ENCODE measurements around the gene RAD51B.

Gene RAD51B

GRCh38 chr14:68752271-68753006, 932.9 kb downstream of the RAD51B start:
- Histone ChIP-seq H3K4me1 (ENCODE audit: insufficient read depth, insufficient read length) (no peaks in the 10 kb centered on the region), H3K9ac (ENCODE audit: insufficient read length, low read depth) (no peak overlapping the region), H3K36me3 (ENCODE audit: insufficient read depth, insufficient read length, low read length) (no peaks in the 10 kb centered on the region), H3K27me3 (ENCODE audit: insufficient read depth, insufficient read length) (no peaks in the 10 kb centered on the region), H3K4me3 (ENCODE audit: insufficient read length, low read depth) (no peak overlapping the region), H3K9me3 (ENCODE audit: insufficient read depth, low read length) (no peaks in the 10 kb centered on the region)
- DNase-seq (ENCODE audit: low read depth, low spot score): no peak
- TF ChIP-seq ZNF274 (IDR thresholded peaks at IDR 0.05; ENCODE audit: low read depth, low read length) (no peak), YY1 (IDR thresholded peaks at IDR 0.05; ENCODE audit: insufficient read depth, insufficient read length) (no peak), SUZ12 (IDR thresholded peaks at IDR 0.05; ENCODE audit: extremely low read depth, insufficient read depth, insufficient read length) (no peak)

GRCh38 chr14:68753690-68754089, 934.1 kb downstream of the RAD51B start:
- H3K4me3 ChIP-seq (ENCODE audit: insufficient read length, low read depth): no peak overlapping the region
- H3K36me3 ChIP-seq (ENCODE audit: insufficient read depth, insufficient read length, low read length): no peaks in the 10 kb centered on the region
- H3K4me1 ChIP-seq (ENCODE audit: insufficient read depth, insufficient read length): no peaks in the 10 kb centered on the region
- TF ChIP-seq ZNF274 (IDR thresholded peaks at IDR 0.05; ENCODE audit: low read depth, low read length) (no peak), SUZ12 (IDR thresholded peaks at IDR 0.05; ENCODE audit: extremely low read depth, insufficient read depth, insufficient read length) (no peak), YY1 (IDR thresholded peaks at IDR 0.05; ENCODE audit: insufficient read depth, insufficient read length) (no peak)
- no peaks in the 10 kb centered on the region for H3K27me3 ChIP-seq (ENCODE audit: insufficient read depth, insufficient read length)
- no peak for DNase-seq (ENCODE audit: low read depth, low spot score)
- H3K9me3 ChIP-seq (ENCODE audit: insufficient read depth, low read length): no peaks in the 10 kb centered on the region
- H3K9ac ChIP-seq (ENCODE audit: insufficient read length, low read depth): no peak overlapping the region

- no peaks in the 10 kb centered on the region for H3K27me3 ChIP-seq (ENCODE audit: insufficient read depth, insufficient read length)
- DNase-seq (ENCODE audit: low read depth, low spot score): no peak
- H3K9me3 ChIP-seq (ENCODE audit: insufficient read depth, low read length): no peaks in the 10 kb centered on the region
- no peak overlapping the region for H3K4me3 ChIP-seq (ENCODE audit: insufficient read length, low read depth)
- no peak overlapping the region for H3K9ac ChIP-seq (ENCODE audit: insufficient read length, low read depth)
- no peaks in the 10 kb centered on the region for H3K4me1 ChIP-seq (ENCODE audit: insufficient read depth, insufficient read length)
- H3K36me3 ChIP-seq (ENCODE audit: insufficient read depth, insufficient read length, low read length): no peaks in the 10 kb centered on the region
- TF ChIP-seq SUZ12 (IDR thresholded peaks at IDR 0.05; ENCODE audit: extremely low read depth, insufficient read depth, insufficient read length): no peak
- no peak for TF ChIP-seq YY1 (IDR thresholded peaks at IDR 0.05; ENCODE audit: insufficient read depth, insufficient read length)
- TF ChIP-seq ZNF274 (IDR thresholded peaks at IDR 0.05; ENCODE audit: low read depth, low read length): no peak
Observed at GRCh38 chr14:68755016-68755353, 935.4 kb downstream of the RAD51B start.

DNA sequence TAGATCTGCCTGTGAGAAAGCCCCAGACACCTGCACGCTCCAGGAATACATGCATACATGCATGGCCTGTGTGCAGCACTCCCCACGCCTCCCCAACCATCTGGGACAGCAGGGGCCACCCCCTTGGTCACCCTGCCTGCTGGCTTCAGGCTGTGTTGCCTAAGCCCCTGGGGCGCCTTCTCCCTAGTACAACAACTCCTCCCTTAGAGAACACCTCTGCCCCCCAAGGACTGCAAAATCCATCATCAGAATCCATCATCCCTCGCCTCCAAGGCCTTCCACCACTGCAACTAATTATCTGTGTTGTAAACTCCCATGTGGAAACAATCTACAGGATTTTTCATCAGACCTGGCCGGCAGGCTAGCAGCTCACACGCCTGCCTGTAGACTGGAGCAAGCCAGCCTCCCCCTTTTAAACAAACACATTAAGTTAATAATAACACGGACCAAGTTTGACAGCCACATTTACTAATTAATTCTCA, 936.5 kb downstream of the RAD51B start:
- no peaks in the 10 kb centered on the region for H3K36me3 ChIP-seq (ENCODE audit: insufficient read depth, insufficient read length, low read length)
- no peaks in the 10 kb centered on the region for H3K9me3 ChIP-seq (ENCODE audit: insufficient read depth, low read length)
- H3K9ac ChIP-seq (ENCODE audit: insufficient read length, low read depth): no peak overlapping the region
- DNase-seq (ENCODE audit: low read depth, low spot score): no peak
- no peaks in the 10 kb centered on the region for H3K4me1 ChIP-seq (ENCODE audit: insufficient read depth, insufficient read length)
- H3K27me3 ChIP-seq (ENCODE audit: insufficient read depth, insufficient read length): no peaks in the 10 kb centered on the region
- TF ChIP-seq YY1 (IDR thresholded peaks at IDR 0.05; ENCODE audit: insufficient read depth, insufficient read length) (no peak), SUZ12 (IDR thresholded peaks at IDR 0.05; ENCODE audit: extremely low read depth, insufficient read depth, insufficient read length) (no peak), ZNF274 (IDR thresholded peaks at IDR 0.05; ENCODE audit: low read depth, low read length) (no peak)
- no peak overlapping the region for H3K4me3 ChIP-seq (ENCODE audit: insufficient read length, low read depth)

DNA sequence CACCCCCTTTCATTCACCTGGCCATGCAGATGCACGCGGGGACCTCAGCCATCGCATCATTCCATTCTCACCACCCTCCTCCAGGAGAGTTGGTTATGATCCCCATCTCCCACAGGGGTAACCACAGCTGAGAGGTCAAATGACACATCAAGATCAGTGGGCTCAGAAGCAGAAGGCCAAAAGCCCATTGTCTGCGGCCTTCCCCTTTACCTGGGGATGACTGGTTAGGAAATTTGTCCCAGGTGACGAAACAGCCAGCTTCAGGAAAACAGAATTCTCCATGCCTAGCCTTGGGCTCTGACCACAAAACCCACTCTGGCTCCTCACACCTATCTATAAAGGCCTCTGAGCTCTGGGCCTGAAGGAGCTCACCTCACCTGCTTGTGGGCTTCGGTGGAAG, 937.2 kb downstream of the RAD51B start:
- TF ChIP-seq YY1 (IDR thresholded peaks at IDR 0.05; ENCODE audit: insufficient read depth, insufficient read length) (no peak), SUZ12 (IDR thresholded peaks at IDR 0.05; ENCODE audit: extremely low read depth, insufficient read depth, insufficient read length) (no peak), ZNF274 (IDR thresholded peaks at IDR 0.05; ENCODE audit: low read depth, low read length) (no peak)
- H3K9ac ChIP-seq (ENCODE audit: insufficient read length, low read depth): no peak overlapping the region

GRCh38 chr14:68757618-68758081, 938.1 kb downstream of the RAD51B start:
- Histone ChIP-seq H3K4me3 (ENCODE audit: insufficient read length, low read depth) (no peak overlapping the region), H3K27me3 (ENCODE audit: insufficient read depth, insufficient read length) (no peaks in the 10 kb centered on the region), H3K9me3 (ENCODE audit: insufficient read depth, low read length) (no peaks in the 10 kb centered on the region), H3K4me1 (ENCODE audit: insufficient read depth, insufficient read length) (peaks cover 2% of the 10 kb centered on the region), H3K36me3 (ENCODE audit: insufficient read depth, insufficient read length, low read length) (no peaks in the 10 kb centered on the region), H3K9ac (ENCODE audit: insufficient read length, low read depth) (no peak overlapping the region)
- no peak for TF ChIP-seq SUZ12 (IDR thresholded peaks at IDR 0.05; ENCODE audit: extremely low read depth, insufficient read depth, insufficient read length)
- TF ChIP-seq YY1 (IDR thresholded peaks at IDR 0.05; ENCODE audit: insufficient read depth, insufficient read length): no peak
- no peak for TF ChIP-seq ZNF274 (IDR thresholded peaks at IDR 0.05; ENCODE audit: low read depth, low read length)
- no peak for DNase-seq (ENCODE audit: low read depth, low spot score)

More for the DNA sequence above, 937.2 kb downstream of the RAD51B start:
- no peak overlapping the region for H3K4me3 ChIP-seq (ENCODE audit: insufficient read length, low read depth)
- H3K36me3 ChIP-seq (ENCODE audit: insufficient read depth, insufficient read length, low read length): no peaks in the 10 kb centered on the region
- H3K9me3 ChIP-seq (ENCODE audit: insufficient read depth, low read length): no peaks in the 10 kb centered on the region
- no peak for DNase-seq (ENCODE audit: low read depth, low spot score)
- no peaks in the 10 kb centered on the region for H3K27me3 ChIP-seq (ENCODE audit: insufficient read depth, insufficient read length)
- H3K4me1 ChIP-seq (ENCODE audit: insufficient read depth, insufficient read length): no peaks in the 10 kb centered on the region

GRCh38 chr14:68758301-68758700, 938.7 kb downstream of the RAD51B start:
- Histone ChIP-seq H3K27me3 (ENCODE audit: insufficient read depth, insufficient read length) (no peaks in the 10 kb centered on the region), H3K36me3 (ENCODE audit: insufficient read depth, insufficient read length, low read length) (no peaks in the 10 kb centered on the region), H3K9ac (ENCODE audit: insufficient read length, low read depth) (no peak overlapping the region), H3K9me3 (ENCODE audit: insufficient read depth, low read length) (no peaks in the 10 kb centered on the region), H3K4me1 (ENCODE audit: insufficient read depth, insufficient read length) (peaks cover 4% of the 10 kb centered on the region), H3K4me3 (ENCODE audit: insufficient read length, low read depth) (no peak overlapping the region)
- TF ChIP-seq YY1 (IDR thresholded peaks at IDR 0.05; ENCODE audit: insufficient read depth, insufficient read length) (no peak), ZNF274 (IDR thresholded peaks at IDR 0.05; ENCODE audit: low read depth, low read length) (no peak), SUZ12 (IDR thresholded peaks at IDR 0.05; ENCODE audit: extremely low read depth, insufficient read depth, insufficient read length) (no peak)
- no peak for DNase-seq (ENCODE audit: low read depth, low spot score)
